HCT116 (cell line): Measurements from ENCODE around the gene CD34. TPM values are rescaled to one million over a fixed set of nuclear protein-coding genes. Genes with fewer than 3 reads are reported as not detected.

Source experiments
- ATAC-seq: fragments of 200-7000 bp; cut with Tn5 transposase; 2 replicates; pipeline ENCODE4 v1.9.1; 2020; ENCODE audit warnings: mild to moderate bottlenecking, moderate library complexity
- BruUV-seq: library from RNA; stranded (reverse); fragments of 400-500 nt; replicated peaks from 2 replicates; lab custom pipeline; 2021; lab: Mats Ljungman, UMichigan
- CTCF ChIA-PET: fragments of 300-600 bp; sonication (Branson Sonifier 250); formaldehyde crosslinking; loops from one replicate; lab custom pipeline; 2021; ENCODE audit warnings: antibody characterized with exemption; lab: Charles Lee
- POLR2A ChIA-PET: fragments of 300-600, 350-600 bp; sonication (Branson Sonifier 250); formaldehyde crosslinking; loops from one replicate; lab custom pipeline; 2021; ENCODE audit warnings: antibody characterized with exemption; lab: Charles Lee
- RAD21 ChIA-PET, 2 experiments: fragments of 300-600 bp; sonication (Branson Sonifier 250); formaldehyde crosslinking; loops; one replicate each; lab custom pipeline; 2023; ENCODE audit warnings: low total read pairs in 2 of 2; ENCODE audit not compliant: uncharacterized antibody in 2 of 2, unreplicated experiment in 2 of 2, low non-redundant PET in 1 of 2; lab: Charles Lee
- DNase-seq: peaks from one replicate; pipeline ENCODE4 v3.0.0-alpha.2; 2010; ENCODE audit warnings: low read depth, low spot score
- H2AFZ ChIP-seq: fragments of 200-600 bp; shearing (Covaris generic), sonication (generic); 2 replicates; pipeline ENCODE4 v1.6.1; 2017; ENCODE audit warnings: low read depth, mixed run types, mixed read lengths, antibody characterized with exemption, low read length; ENCODE audit not compliant: poor library complexity, severe bottlenecking
- H3K27ac ChIP-seq: 2 replicates; pipeline ENCODE4 v1.5.1; 2012; ENCODE audit warnings: low read depth, low read length
- H3K27me3 ChIP-seq: fragments of 200-600 bp; sonication (generic); 2 replicates; pipeline ENCODE4 v1.6.1; 2016; ENCODE audit warnings: mixed run types, low read length, mixed read lengths; ENCODE audit not compliant: insufficient read depth
- H3K36me3 ChIP-seq, 2 experiments: fragments of 200-500 bp in 1 of 2; fragments of 200-600 bp in 1 of 2; sonication (Bioruptor generic) in 1 of 2; sonication (generic) in 1 of 2; 2 replicates each; pipeline versions ENCODE4 v1.5.1 to v1.6.1; 2014 to 2016; ENCODE audit warnings: low read length in 2 of 2, inconsistent platforms in 1 of 2, mixed read lengths in 1 of 2, mixed run types in 1 of 2; ENCODE audit not compliant: insufficient read depth in 2 of 2, control insufficient read depth in 1 of 2
- H3K4me1 ChIP-seq, 2 experiments: fragments of 200-600 bp in 1 of 2; sonication (generic) in 1 of 2; 2 replicates each; pipeline versions ENCODE4 v1.5.1 to v1.6.1; 2012 to 2017; ENCODE audit warnings: low read length in 2 of 2, inconsistent platforms in 1 of 2, mild to moderate bottlenecking in 1 of 2, mixed read lengths in 1 of 2, mixed run types in 1 of 2, moderate library complexity in 1 of 2; ENCODE audit not compliant: insufficient read depth in 2 of 2, control insufficient read depth in 1 of 2
- H3K4me2 ChIP-seq: fragments of 200-600 bp; sonication (generic); 2 replicates; pipeline ENCODE4 v1.6.1; 2017; ENCODE audit warnings: mixed run types, low read length, mixed read lengths
- H3K4me3 ChIP-seq, 2 experiments: fragments of 200-600 bp in 1 of 2; sonication (generic) in 1 of 2; replicated peaks in 1 of 2; 2 replicates each; pipeline ENCODE4 v1.5.1; 2011 to 2016; ENCODE audit warnings: low read length in 2 of 2, control low read depth in 1 of 2, low read depth in 1 of 2, mild to moderate bottlenecking in 1 of 2, mixed read lengths in 1 of 2, mixed run types in 1 of 2
- H3K79me2 ChIP-seq: fragments of 200-600 bp; sonication (generic); 2 replicates; pipeline ENCODE4 v1.6.1; 2017; ENCODE audit warnings: mild to moderate bottlenecking, mixed run types, low read length, moderate library complexity, mixed read lengths; ENCODE audit not compliant: insufficient read depth
- H3K9ac ChIP-seq: fragments of 200-600 bp; sonication (generic); 2 replicates; pipeline ENCODE4 v1.6.1; 2016; ENCODE audit warnings: low read length, mixed read lengths
- H3K9me2 ChIP-seq: fragments of 200-600 bp; sonication (generic), shearing (Covaris generic); 2 replicates; pipeline ENCODE4 v1.6.1; 2017; ENCODE audit warnings: mixed run types, mild to moderate bottlenecking, moderate library complexity; ENCODE audit not compliant: insufficient read depth
- H3K9me3 ChIP-seq, 2 experiments: fragments of 200-500 bp in 1 of 2; fragments of 200-600 bp in 1 of 2; sonication (Bioruptor generic) in 1 of 2; sonication (generic) in 1 of 2; 2 replicates each; pipeline ENCODE4 v1.6.1; 2014 to 2017; ENCODE audit warnings: low read length in 2 of 2, mixed read lengths in 2 of 2, inconsistent platforms in 1 of 2, low read depth in 1 of 2, mild to moderate bottlenecking in 1 of 2, mixed run types in 1 of 2, moderate library complexity in 1 of 2; ENCODE audit not compliant: control insufficient read depth in 1 of 2, insufficient read depth in 1 of 2
- H4K20me1 ChIP-seq: fragments of 200-600 bp; sonication (generic), shearing (Covaris generic); 2 replicates; pipeline ENCODE4 v1.6.1; 2017; ENCODE audit warnings: mixed run types, mild to moderate bottlenecking, moderate library complexity; ENCODE audit not compliant: insufficient read depth
- CBX3 ChIP-seq: IDR thresholded peaks from 2 replicates; pipeline ENCODE4 v1.6.1; 2012; ENCODE audit warnings: low read depth
- CEBPB ChIP-seq: IDR thresholded peaks from 2 replicates; pipeline ENCODE4 v1.6.1; 2012; ENCODE audit warnings: low read depth
- CTCF ChIP-seq, 3 experiments: fragments of 200-600 bp in 1 of 3; sonication (generic) in 1 of 3; IDR thresholded peaks in 2 of 3; conservative IDR thresholded peaks in 1 of 3; 2 replicates each; pipeline ENCODE4 v1.5.1; 2012 to 2017; ENCODE audit warnings: low read depth in 2 of 3, low read length in 2 of 3, antibody characterized with exemption in 1 of 3, borderline replicate concordance in 1 of 3, control low read depth in 1 of 3, mild to moderate bottlenecking in 1 of 3, mixed read lengths in 1 of 3, mixed run types in 1 of 3, moderate library complexity in 1 of 3; ENCODE audit not compliant: insufficient read depth in 1 of 3
- ELF1 ChIP-seq: IDR thresholded peaks from 2 replicates; pipeline ENCODE4 v1.6.1; 2012; ENCODE audit warnings: low read depth, borderline replicate concordance
- FOSL1 ChIP-seq: IDR thresholded peaks from 2 replicates; pipeline ENCODE4 v1.6.1; 2012; ENCODE audit warnings: low read depth
- POLR2A ChIP-seq: IDR thresholded peaks from 2 replicates; pipeline ENCODE4 v1.7.0; 2011; ENCODE audit warnings: borderline replicate concordance; ENCODE audit not compliant: insufficient read depth, insufficient read length; ENCODE audit errors: extremely low read depth
- RAD21 ChIP-seq: IDR thresholded peaks from 2 replicates; pipeline ENCODE4 v1.6.1; 2012; ENCODE audit warnings: low read depth, mild to moderate bottlenecking
- REST ChIP-seq: IDR thresholded peaks from 2 replicates; pipeline ENCODE4 v1.6.1; 2012; ENCODE audit warnings: low read depth
- SIN3A ChIP-seq: IDR thresholded peaks from 2 replicates; pipeline ENCODE4 v1.6.1; 2012; ENCODE audit warnings: low read depth
- SP1 ChIP-seq: IDR thresholded peaks from 2 replicates; pipeline ENCODE4 v1.6.1; 2012; ENCODE audit warnings: low read depth
- YY1 ChIP-seq: IDR thresholded peaks from 2 replicates; pipeline ENCODE4 v1.6.1; 2011; ENCODE audit warnings: low read length, low read depth, moderate library complexity, mild to moderate bottlenecking; ENCODE audit not compliant: insufficient replicate concordance; ENCODE audit errors: extremely low read depth
- ZBTB33 ChIP-seq: IDR thresholded peaks from 2 replicates; pipeline ENCODE4 v1.6.1; 2011; ENCODE audit warnings: mild to moderate bottlenecking, low read length, moderate library complexity; ENCODE audit not compliant: insufficient replicate concordance; ENCODE audit errors: extremely low read depth
- ZFX ChIP-seq: fragments of 450-650 bp; IDR thresholded peaks from 2 replicates; pipeline ENCODE4 v1.6.1; 2017
- intact Hi-C: fragments of 100-400 bp; cut with micrococcal nuclease; formaldehyde crosslinking; loops from 2 replicates; pipeline ENCODE4 v1.10.0; 2022
- total RNA-seq: library from RNA; stranded (reverse); gene quantifications from one replicate; pipeline ENCODE4 v1.2.1, GENCODE V29; 2021; ENCODE audit not compliant: unreplicated experiment

The CD34 gene
- total RNA-seq, 1 experiment from 2014 or later = 0.07 TPM

GRCh38 chr1:207902566-207902965 is 8.4 kb downstream of the CD34 start:
- Histone ChIP-seq H3K79me2 (no peaks in the 10 kb centered on the region), H3K9me3 (no peaks in the 10 kb centered on the region), H3K27me3 (no peaks in the 10 kb centered on the region), H3K4me3 (no peak overlapping the region), H3K27ac (no peak overlapping the region), H3K4me1 (no peaks in the 10 kb centered on the region), H4K20me1 (no peaks in the 10 kb centered on the region), H3K9ac (no peak overlapping the region), H2AFZ (no peak overlapping the region), H3K4me2 (no peak overlapping the region), H3K9me2 (no peaks in the 10 kb centered on the region), H3K36me3 (no peaks in the 10 kb centered on the region)
- ATAC-seq = no peak
- no TSS peak for BruUV-seq
- no peak for TF ChIP-seq RAD21
- no peak for TF ChIP-seq ZFX
- TF ChIP-seq SP1 = no peak
- no peak for TF ChIP-seq POLR2A
- TF ChIP-seq CTCF (IDR thresholded peaks at IDR 0.05 in 2 of 3, conservative IDR thresholded peaks at IDR 0.05 in 1 of 3; ENCODE audit: borderline replicate concordance in 1 of 3, insufficient read depth in 1 of 3, low read depth in 2 of 3, low read length in 2 of 3) = no peak
- no peak for DNase-seq
- ChIA-PET RAD21 (no interaction called here), CTCF (interaction anchor here (1.6 to 1.9 kb wide), 2 partner anchors 18 to 61 kb away, joined by 5 to 9 read pairs; no protein-coding TSS in a partner anchor), POLR2A (no interaction called here)
- intact Hi-C loops = no loop called here

GRCh38 chr1:207901041-207901653 is 9.8 kb downstream of the CD34 start:
- POLR2A ChIA-PET = no interaction called here
- TF ChIP-seq CEBPB = no peak
- no peak for TF ChIP-seq REST
- TF ChIP-seq ELF1 = no peak
- no peak for TF ChIP-seq YY1
- TF ChIP-seq ZBTB33 = no peak
- TF ChIP-seq FOSL1 = no peak
- no peak for TF ChIP-seq CBX3
- TF ChIP-seq RAD21 = no peak
- TF ChIP-seq SIN3A = no peak
- no peak for TF ChIP-seq ZFX

More at GRCh38 chr1:207901041-207901653, 9.8 kb downstream of the CD34 start:
- H3K9me2 ChIP-seq = no peaks in the 10 kb centered on the region
- H3K36me3 ChIP-seq = no peaks in the 10 kb centered on the region
- DNase-seq (no peak), ATAC-seq (no peak)
- no peak overlapping the region for H3K27ac ChIP-seq
- H2AFZ ChIP-seq = no peak overlapping the region
- intact Hi-C loops = no loop called here
- no peaks in the 10 kb centered on the region for H3K27me3 ChIP-seq
- H3K4me1 ChIP-seq = no peaks in the 10 kb centered on the region
- no peak overlapping the region for H3K4me3 ChIP-seq
- H3K4me2 ChIP-seq = no peak overlapping the region
- H3K9me3 ChIP-seq = no peaks in the 10 kb centered on the region
- ChIA-PET CTCF (interaction anchor here (1.0 kb wide), 1 partner anchor 62 kb away, joined by 3 read pairs; no protein-coding TSS in a partner anchor), RAD21 (no interaction called here)
- H4K20me1 ChIP-seq = no peaks in the 10 kb centered on the region
- no TSS peak for BruUV-seq
- no peak overlapping the region for H3K9ac ChIP-seq
- no peaks in the 10 kb centered on the region for H3K79me2 ChIP-seq
